HCT116 (cell line): Measurements from ENCODE around the gene MRPS27. TPM values are rescaled to one million over a fixed set of nuclear protein-coding genes. Genes with fewer than 3 reads are reported as not detected.

Source experiments
- ATAC-seq: fragments of 200-7000 bp; cut with Tn5 transposase; 2 replicates; pipeline ENCODE4 v1.9.1; 2020; ENCODE audit warnings: mild to moderate bottlenecking, moderate library complexity
- BruUV-seq: library from RNA; stranded (reverse); fragments of 400-500 nt; replicated peaks from 2 replicates; lab custom pipeline; 2021; lab: Mats Ljungman, UMichigan
- CTCF ChIA-PET: fragments of 300-600 bp; sonication (Branson Sonifier 250); formaldehyde crosslinking; loops from one replicate; lab custom pipeline; 2021; ENCODE audit warnings: antibody characterized with exemption; lab: Charles Lee
- POLR2A ChIA-PET: fragments of 300-600, 350-600 bp; sonication (Branson Sonifier 250); formaldehyde crosslinking; loops from one replicate; lab custom pipeline; 2021; ENCODE audit warnings: antibody characterized with exemption; lab: Charles Lee
- RAD21 ChIA-PET, 2 experiments: fragments of 300-600 bp; sonication (Branson Sonifier 250); formaldehyde crosslinking; loops; one replicate each; lab custom pipeline; 2023; ENCODE audit warnings: low total read pairs in 2 of 2; ENCODE audit not compliant: uncharacterized antibody in 2 of 2, unreplicated experiment in 2 of 2, low non-redundant PET in 1 of 2; lab: Charles Lee
- DNase-seq: peaks from one replicate; pipeline ENCODE4 v3.0.0-alpha.2; 2010; ENCODE audit warnings: low read depth, low spot score
- H2AFZ ChIP-seq: fragments of 200-600 bp; shearing (Covaris generic), sonication (generic); 2 replicates; pipeline ENCODE4 v1.6.1; 2017; ENCODE audit warnings: low read depth, mixed run types, mixed read lengths, antibody characterized with exemption, low read length; ENCODE audit not compliant: poor library complexity, severe bottlenecking
- H3K27ac ChIP-seq: 2 replicates; pipeline ENCODE4 v1.5.1; 2012; ENCODE audit warnings: low read depth, low read length
- H3K27me3 ChIP-seq: fragments of 200-600 bp; sonication (generic); 2 replicates; pipeline ENCODE4 v1.6.1; 2016; ENCODE audit warnings: mixed run types, low read length, mixed read lengths; ENCODE audit not compliant: insufficient read depth
- H3K36me3 ChIP-seq, 2 experiments: fragments of 200-500 bp in 1 of 2; fragments of 200-600 bp in 1 of 2; sonication (Bioruptor generic) in 1 of 2; sonication (generic) in 1 of 2; 2 replicates each; pipeline versions ENCODE4 v1.5.1 to v1.6.1; 2014 to 2016; ENCODE audit warnings: low read length in 2 of 2, inconsistent platforms in 1 of 2, mixed read lengths in 1 of 2, mixed run types in 1 of 2; ENCODE audit not compliant: insufficient read depth in 2 of 2, control insufficient read depth in 1 of 2
- H3K4me1 ChIP-seq, 2 experiments: fragments of 200-600 bp in 1 of 2; sonication (generic) in 1 of 2; 2 replicates each; pipeline versions ENCODE4 v1.5.1 to v1.6.1; 2012 to 2017; ENCODE audit warnings: low read length in 2 of 2, inconsistent platforms in 1 of 2, mild to moderate bottlenecking in 1 of 2, mixed read lengths in 1 of 2, mixed run types in 1 of 2, moderate library complexity in 1 of 2; ENCODE audit not compliant: insufficient read depth in 2 of 2, control insufficient read depth in 1 of 2
- H3K4me2 ChIP-seq: fragments of 200-600 bp; sonication (generic); 2 replicates; pipeline ENCODE4 v1.6.1; 2017; ENCODE audit warnings: mixed run types, low read length, mixed read lengths
- H3K4me3 ChIP-seq, 2 experiments: fragments of 200-600 bp in 1 of 2; sonication (generic) in 1 of 2; replicated peaks in 1 of 2; 2 replicates each; pipeline ENCODE4 v1.5.1; 2011 to 2016; ENCODE audit warnings: low read length in 2 of 2, control low read depth in 1 of 2, low read depth in 1 of 2, mild to moderate bottlenecking in 1 of 2, mixed read lengths in 1 of 2, mixed run types in 1 of 2
- H3K79me2 ChIP-seq: fragments of 200-600 bp; sonication (generic); 2 replicates; pipeline ENCODE4 v1.6.1; 2017; ENCODE audit warnings: mild to moderate bottlenecking, mixed run types, low read length, moderate library complexity, mixed read lengths; ENCODE audit not compliant: insufficient read depth
- H3K9ac ChIP-seq: fragments of 200-600 bp; sonication (generic); 2 replicates; pipeline ENCODE4 v1.6.1; 2016; ENCODE audit warnings: low read length, mixed read lengths
- H3K9me2 ChIP-seq: fragments of 200-600 bp; sonication (generic), shearing (Covaris generic); 2 replicates; pipeline ENCODE4 v1.6.1; 2017; ENCODE audit warnings: mixed run types, mild to moderate bottlenecking, moderate library complexity; ENCODE audit not compliant: insufficient read depth
- H3K9me3 ChIP-seq, 2 experiments: fragments of 200-500 bp in 1 of 2; fragments of 200-600 bp in 1 of 2; sonication (Bioruptor generic) in 1 of 2; sonication (generic) in 1 of 2; 2 replicates each; pipeline ENCODE4 v1.6.1; 2014 to 2017; ENCODE audit warnings: low read length in 2 of 2, mixed read lengths in 2 of 2, inconsistent platforms in 1 of 2, low read depth in 1 of 2, mild to moderate bottlenecking in 1 of 2, mixed run types in 1 of 2, moderate library complexity in 1 of 2; ENCODE audit not compliant: control insufficient read depth in 1 of 2, insufficient read depth in 1 of 2
- H4K20me1 ChIP-seq: fragments of 200-600 bp; sonication (generic), shearing (Covaris generic); 2 replicates; pipeline ENCODE4 v1.6.1; 2017; ENCODE audit warnings: mixed run types, mild to moderate bottlenecking, moderate library complexity; ENCODE audit not compliant: insufficient read depth
- EGR1 ChIP-seq: IDR thresholded peaks from 2 replicates; pipeline ENCODE4 v1.6.1; 2012; ENCODE audit warnings: low read depth
- ELF1 ChIP-seq: IDR thresholded peaks from 2 replicates; pipeline ENCODE4 v1.6.1; 2012; ENCODE audit warnings: low read depth, borderline replicate concordance
- EZH2 ChIP-seq: fragments of 200-600 bp; sonication (generic); IDR thresholded peaks from 2 replicates; pipeline ENCODE4 v1.6.1; 2017; ENCODE audit warnings: antibody characterized with exemption, mixed run types
- EZH2phosphoT487 ChIP-seq: fragments of 200-600 bp; IDR thresholded peaks from 2 replicates; pipeline ENCODE4 v1.6.1; 2018; ENCODE audit warnings: antibody characterized with exemption, borderline replicate concordance
- POLR2A ChIP-seq: IDR thresholded peaks from 2 replicates; pipeline ENCODE4 v1.7.0; 2011; ENCODE audit warnings: borderline replicate concordance; ENCODE audit not compliant: insufficient read depth, insufficient read length; ENCODE audit errors: extremely low read depth
- SP1 ChIP-seq: IDR thresholded peaks from 2 replicates; pipeline ENCODE4 v1.6.1; 2012; ENCODE audit warnings: low read depth
- SRF ChIP-seq: IDR thresholded peaks from 2 replicates; pipeline ENCODE4 v1.6.1; 2012; ENCODE audit warnings: low read depth
- TCF7L2 ChIP-seq: IDR thresholded peaks from 2 replicates; pipeline ENCODE4 v1.7.0; 2011; ENCODE audit warnings: borderline replicate concordance, inconsistent platforms; ENCODE audit not compliant: insufficient read depth, insufficient read length; ENCODE audit errors: extremely low read depth
- YY1 ChIP-seq: IDR thresholded peaks from 2 replicates; pipeline ENCODE4 v1.6.1; 2011; ENCODE audit warnings: low read length, low read depth, moderate library complexity, mild to moderate bottlenecking; ENCODE audit not compliant: insufficient replicate concordance; ENCODE audit errors: extremely low read depth
- ZNF274 ChIP-seq: fragments of 200-500 bp; sonication (Bioruptor generic); IDR thresholded peaks from 2 replicates; pipeline ENCODE4 v1.6.1; 2014; ENCODE audit warnings: mild to moderate bottlenecking, low read depth, low read length, inconsistent platforms
- intact Hi-C: fragments of 100-400 bp; cut with micrococcal nuclease; formaldehyde crosslinking; loops from 2 replicates; pipeline ENCODE4 v1.10.0; 2022
- total RNA-seq: library from RNA; stranded (reverse); gene quantifications from one replicate; pipeline ENCODE4 v1.2.1, GENCODE V29; 2021; ENCODE audit not compliant: unreplicated experiment
- TF ChIP-seq, protein P1 (sequence below): IDR thresholded peaks from 2 replicates; pipeline ENCODE4 v1.6.1; 2011; ENCODE audit warnings: mild to moderate bottlenecking, low read length, moderate library complexity; ENCODE audit not compliant: insufficient replicate concordance; ENCODE audit errors: extremely low read depth
- TF ChIP-seq, protein P2 (sequence below): IDR thresholded peaks from 2 replicates; pipeline ENCODE4 v1.6.1; 2012
- TF ChIP-seq, protein P3 (sequence below): IDR thresholded peaks from 2 replicates; pipeline ENCODE4 v1.6.1; 2012
- TF ChIP-seq, protein P4 (sequence below): IDR thresholded peaks from 2 replicates; pipeline ENCODE4 v1.6.1; 2012; ENCODE audit warnings: low read depth

MRPS27 gene
- total RNA-seq, 1 experiment from 2014 or later = 113 TPM

DNA sequence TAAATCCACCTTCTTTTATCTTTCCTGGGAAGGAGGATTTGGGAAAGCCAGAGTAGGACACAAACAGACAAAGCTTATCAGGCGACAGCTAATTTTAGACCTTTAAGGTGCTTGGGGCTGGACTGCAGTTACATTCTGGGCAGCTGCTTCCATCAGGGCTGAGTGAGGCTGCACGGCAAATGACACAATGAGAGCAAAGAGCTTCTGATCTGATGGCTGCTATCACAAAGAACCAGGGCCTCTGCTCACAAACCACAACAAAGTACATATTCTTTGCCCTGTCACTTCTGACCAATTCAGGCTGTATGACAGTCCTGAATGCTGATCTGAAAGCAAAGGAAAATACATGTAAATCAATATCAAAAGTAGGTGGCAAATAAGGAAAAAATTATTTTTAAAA, 93.1 kb downstream of the MRPS27 start:
- Histone ChIP-seq H3K9ac (no peak overlapping the region), H3K36me3 (peaks cover 22 to 43% of the 10 kb centered on the region in 2 experiments), H3K27me3 (no peaks in the 10 kb centered on the region), H4K20me1 (no peaks in the 10 kb centered on the region), H3K79me2 (no peaks in the 10 kb centered on the region), H3K9me3 (no peaks in the 10 kb centered on the region), H3K4me3 (no peak overlapping the region), H3K9me2 (no peaks in the 10 kb centered on the region), H2AFZ (no peak overlapping the region), H3K4me2 (no peak overlapping the region), H3K4me1 (no peaks in the 10 kb centered on the region; a peak in 1 of 4 replicates), H3K27ac (no peak overlapping the region)
- TF ChIP-seq, protein P1, sequence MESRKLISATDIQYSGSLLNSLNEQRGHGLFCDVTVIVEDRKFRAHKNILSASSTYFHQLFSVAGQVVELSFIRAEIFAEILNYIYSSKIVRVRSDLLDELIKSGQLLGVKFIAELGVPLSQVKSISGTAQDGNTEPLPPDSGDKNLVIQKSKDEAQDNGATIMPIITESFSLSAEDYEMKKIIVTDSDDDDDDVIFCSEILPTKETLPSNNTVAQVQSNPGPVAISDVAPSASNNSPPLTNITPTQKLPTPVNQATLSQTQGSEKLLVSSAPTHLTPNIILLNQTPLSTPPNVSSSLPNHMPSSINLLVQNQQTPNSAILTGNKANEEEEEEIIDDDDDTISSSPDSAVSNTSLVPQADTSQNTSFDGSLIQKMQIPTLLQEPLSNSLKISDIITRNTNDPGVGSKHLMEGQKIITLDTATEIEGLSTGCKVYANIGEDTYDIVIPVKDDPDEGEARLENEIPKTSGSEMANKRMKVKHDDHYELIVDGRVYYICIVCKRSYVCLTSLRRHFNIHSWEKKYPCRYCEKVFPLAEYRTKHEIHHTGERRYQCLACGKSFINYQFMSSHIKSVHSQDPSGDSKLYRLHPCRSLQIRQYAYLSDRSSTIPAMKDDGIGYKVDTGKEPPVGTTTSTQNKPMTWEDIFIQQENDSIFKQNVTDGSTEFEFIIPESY = no peak
- TF ChIP-seq SRF (no peak), ELF1 (no peak), EGR1 (no peak), ZNF274 (no peak), EZH2phosphoT487 (no peak)
- TF ChIP-seq, protein P2, sequence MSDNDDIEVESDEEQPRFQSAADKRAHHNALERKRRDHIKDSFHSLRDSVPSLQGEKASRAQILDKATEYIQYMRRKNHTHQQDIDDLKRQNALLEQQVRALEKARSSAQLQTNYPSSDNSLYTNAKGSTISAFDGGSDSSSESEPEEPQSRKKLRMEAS = no peak
- POLR2A ChIA-PET = no interaction called here
- CTCF ChIA-PET = no interaction called here
- ATAC-seq = no peak
- no peak for DNase-seq
- BruUV-seq = no TSS peak
- intact Hi-C loops = loop anchor here (10.0 kb wide), 1 partner anchor 672 kb away; no protein-coding TSS in a partner anchor
- RAD21 ChIA-PET = no interaction called here

DNA sequence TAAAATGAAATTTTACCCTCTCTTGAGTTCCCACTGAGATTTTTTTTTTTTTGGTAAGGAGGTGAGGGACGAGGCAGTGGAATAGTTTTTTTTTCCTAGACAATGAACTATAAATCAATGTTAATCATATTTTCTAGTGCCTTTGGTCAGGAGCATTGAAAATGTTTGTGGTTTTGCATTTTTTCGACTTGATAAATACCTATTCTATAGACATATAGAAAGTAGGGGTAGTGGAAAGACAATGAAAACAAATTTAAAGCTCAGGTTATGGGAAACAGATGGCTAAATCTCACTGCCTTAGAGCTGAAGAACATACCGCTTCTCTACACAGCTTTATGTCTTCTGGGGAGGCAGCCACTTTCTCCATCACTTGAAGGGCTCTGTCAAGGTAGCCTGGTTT, 94.3 kb downstream of the MRPS27 start:
- H2AFZ ChIP-seq = no peak overlapping the region
- H3K4me2 ChIP-seq = no peak overlapping the region
- no peaks in the 10 kb centered on the region for H3K79me2 ChIP-seq
- peaks cover 25 to 46% of the 10 kb centered on the region in 2 experiments for H3K36me3 ChIP-seq
- H3K27me3 ChIP-seq = no peaks in the 10 kb centered on the region
- H3K9me3 ChIP-seq = no peaks in the 10 kb centered on the region
- no peaks in the 10 kb centered on the region for H4K20me1 ChIP-seq
- no peak overlapping the region for H3K4me3 ChIP-seq
- ChIA-PET RAD21 (no interaction called here), CTCF (no interaction called here), POLR2A (no interaction called here)
- DNase-seq (no peak), ATAC-seq (no peak)
- H3K27ac ChIP-seq = no peak overlapping the region
- no peak overlapping the region for H3K9ac ChIP-seq
- H3K9me2 ChIP-seq = no peaks in the 10 kb centered on the region
- intact Hi-C loops = loop anchor here (10.0 kb wide), 1 partner anchor 671 kb away; no protein-coding TSS in a partner anchor
- no peaks in the 10 kb centered on the region for H3K4me1 ChIP-seq
- BruUV-seq = no TSS peak
- no peak for TF ChIP-seq TCF7L2
- TF ChIP-seq, protein P3, sequence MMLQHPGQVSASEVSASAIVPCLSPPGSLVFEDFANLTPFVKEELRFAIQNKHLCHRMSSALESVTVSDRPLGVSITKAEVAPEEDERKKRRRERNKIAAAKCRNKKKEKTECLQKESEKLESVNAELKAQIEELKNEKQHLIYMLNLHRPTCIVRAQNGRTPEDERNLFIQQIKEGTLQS = no peak
- TF ChIP-seq, protein P4, sequence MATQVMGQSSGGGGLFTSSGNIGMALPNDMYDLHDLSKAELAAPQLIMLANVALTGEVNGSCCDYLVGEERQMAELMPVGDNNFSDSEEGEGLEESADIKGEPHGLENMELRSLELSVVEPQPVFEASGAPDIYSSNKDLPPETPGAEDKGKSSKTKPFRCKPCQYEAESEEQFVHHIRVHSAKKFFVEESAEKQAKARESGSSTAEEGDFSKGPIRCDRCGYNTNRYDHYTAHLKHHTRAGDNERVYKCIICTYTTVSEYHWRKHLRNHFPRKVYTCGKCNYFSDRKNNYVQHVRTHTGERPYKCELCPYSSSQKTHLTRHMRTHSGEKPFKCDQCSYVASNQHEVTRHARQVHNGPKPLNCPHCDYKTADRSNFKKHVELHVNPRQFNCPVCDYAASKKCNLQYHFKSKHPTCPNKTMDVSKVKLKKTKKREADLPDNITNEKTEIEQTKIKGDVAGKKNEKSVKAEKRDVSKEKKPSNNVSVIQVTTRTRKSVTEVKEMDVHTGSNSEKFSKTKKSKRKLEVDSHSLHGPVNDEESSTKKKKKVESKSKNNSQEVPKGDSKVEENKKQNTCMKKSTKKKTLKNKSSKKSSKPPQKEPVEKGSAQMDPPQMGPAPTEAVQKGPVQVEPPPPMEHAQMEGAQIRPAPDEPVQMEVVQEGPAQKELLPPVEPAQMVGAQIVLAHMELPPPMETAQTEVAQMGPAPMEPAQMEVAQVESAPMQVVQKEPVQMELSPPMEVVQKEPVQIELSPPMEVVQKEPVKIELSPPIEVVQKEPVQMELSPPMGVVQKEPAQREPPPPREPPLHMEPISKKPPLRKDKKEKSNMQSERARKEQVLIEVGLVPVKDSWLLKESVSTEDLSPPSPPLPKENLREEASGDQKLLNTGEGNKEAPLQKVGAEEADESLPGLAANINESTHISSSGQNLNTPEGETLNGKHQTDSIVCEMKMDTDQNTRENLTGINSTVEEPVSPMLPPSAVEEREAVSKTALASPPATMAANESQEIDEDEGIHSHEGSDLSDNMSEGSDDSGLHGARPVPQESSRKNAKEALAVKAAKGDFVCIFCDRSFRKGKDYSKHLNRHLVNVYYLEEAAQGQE = no peak
- no peak for TF ChIP-seq SP1
- no peak for TF ChIP-seq EZH2phosphoT487
- no peak for TF ChIP-seq YY1
- TF ChIP-seq EZH2 = no peak
- TF ChIP-seq POLR2A = no peak
